Sigmoid colon (tissue), 3 donors: ENCODE results near the gene RAB3GAP2.

Source experiments
- POLR2A ChIP-seq, 2 donors: fragments of 450-650 bp; IDR thresholded peaks; one replicate each; pipeline ENCODE4 v1.6.1; 2016; ENCODE audit warnings: antibody characterized with exemption in 2 of 2, mild to moderate bottlenecking in 2 of 2, moderate library complexity in 2 of 2
- TF ChIP-seq, protein P1 (sequence below), 4 experiments: fragments of 450-650 bp in 3 of 4; fragments of 200-600 bp in 1 of 4; IDR thresholded peaks; one replicate each; pipeline ENCODE4 v1.5.1; 2016 to 2019; ENCODE audit warnings: antibody characterized with exemption in 4 of 4, mild to moderate bottlenecking in 3 of 4, moderate library complexity in 2 of 4

DNA sequence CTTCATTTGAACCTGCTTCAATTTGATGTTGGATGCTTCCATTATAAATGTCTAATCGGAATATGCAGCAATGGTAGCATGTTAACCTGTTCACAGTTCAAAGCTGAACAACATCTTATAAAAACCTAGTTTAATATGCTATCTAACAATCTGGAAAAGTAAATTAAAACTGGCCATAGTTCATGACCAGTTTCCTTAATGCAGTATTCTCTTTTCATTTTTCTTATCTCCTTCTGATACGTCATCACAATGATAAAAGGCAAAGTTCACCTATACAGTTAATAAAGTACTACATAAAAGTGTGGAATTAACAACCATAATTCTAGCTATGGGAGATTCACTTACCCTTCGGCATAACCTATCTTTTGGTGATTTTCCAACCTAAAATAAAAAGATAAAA, 113.2 kb downstream of the RAB3GAP2 start:
- TF ChIP-seq, protein P1, sequence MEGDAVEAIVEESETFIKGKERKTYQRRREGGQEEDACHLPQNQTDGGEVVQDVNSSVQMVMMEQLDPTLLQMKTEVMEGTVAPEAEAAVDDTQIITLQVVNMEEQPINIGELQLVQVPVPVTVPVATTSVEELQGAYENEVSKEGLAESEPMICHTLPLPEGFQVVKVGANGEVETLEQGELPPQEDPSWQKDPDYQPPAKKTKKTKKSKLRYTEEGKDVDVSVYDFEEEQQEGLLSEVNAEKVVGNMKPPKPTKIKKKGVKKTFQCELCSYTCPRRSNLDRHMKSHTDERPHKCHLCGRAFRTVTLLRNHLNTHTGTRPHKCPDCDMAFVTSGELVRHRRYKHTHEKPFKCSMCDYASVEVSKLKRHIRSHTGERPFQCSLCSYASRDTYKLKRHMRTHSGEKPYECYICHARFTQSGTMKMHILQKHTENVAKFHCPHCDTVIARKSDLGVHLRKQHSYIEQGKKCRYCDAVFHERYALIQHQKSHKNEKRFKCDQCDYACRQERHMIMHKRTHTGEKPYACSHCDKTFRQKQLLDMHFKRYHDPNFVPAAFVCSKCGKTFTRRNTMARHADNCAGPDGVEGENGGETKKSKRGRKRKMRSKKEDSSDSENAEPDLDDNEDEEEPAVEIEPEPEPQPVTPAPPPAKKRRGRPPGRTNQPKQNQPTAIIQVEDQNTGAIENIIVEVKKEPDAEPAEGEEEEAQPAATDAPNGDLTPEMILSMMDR (IDR thresholded peaks at IDR 0.05), result no peak
- no peak for TF ChIP-seq POLR2A (IDR thresholded peaks at IDR 0.05)
